SH-SY5Y (cell line): Measurements from ENCODE around the gene ZCCHC17.
A peak's percentile ranks its signal among the peaks of the same experiment; 100 is the strongest.

Source experiments
- GATA2 ChIP-seq: IDR thresholded peaks from 2 replicates; pipeline ENCODE4 v1.6.1; 2011; ENCODE audit warnings: mild to moderate bottlenecking, low read depth, low read length
- GATA3 ChIP-seq: IDR thresholded peaks from 2 replicates; pipeline ENCODE4 v1.6.1; 2011; ENCODE audit warnings: low read depth, mild to moderate bottlenecking, low read length, moderate library complexity

Gene ZCCHC17

GRCh38 chr1:31336687-31337467, 40.0 kb downstream of the ZCCHC17 start:
- TF ChIP-seq GATA3, result peak; percentile 62; the same call in 1 of the 2 replicates
- TF ChIP-seq GATA2, result peak; percentile 69; the same call in 1 of the 2 replicates

- no peak for TF ChIP-seq GATA3
- no peak for TF ChIP-seq GATA2
Observed at GRCh38 chr1:31344503-31344902, 47.7 kb downstream of the ZCCHC17 start.

GRCh38 chr1:31345635-31346034, 48.8 kb downstream of the ZCCHC17 start:
- no peak for TF ChIP-seq GATA2
- TF ChIP-seq GATA3, result no peak

GRCh38 chr1:31346785-31347184, 50.0 kb downstream of the ZCCHC17 start:
- no peak for TF ChIP-seq GATA2
- no peak for TF ChIP-seq GATA3

DNA sequence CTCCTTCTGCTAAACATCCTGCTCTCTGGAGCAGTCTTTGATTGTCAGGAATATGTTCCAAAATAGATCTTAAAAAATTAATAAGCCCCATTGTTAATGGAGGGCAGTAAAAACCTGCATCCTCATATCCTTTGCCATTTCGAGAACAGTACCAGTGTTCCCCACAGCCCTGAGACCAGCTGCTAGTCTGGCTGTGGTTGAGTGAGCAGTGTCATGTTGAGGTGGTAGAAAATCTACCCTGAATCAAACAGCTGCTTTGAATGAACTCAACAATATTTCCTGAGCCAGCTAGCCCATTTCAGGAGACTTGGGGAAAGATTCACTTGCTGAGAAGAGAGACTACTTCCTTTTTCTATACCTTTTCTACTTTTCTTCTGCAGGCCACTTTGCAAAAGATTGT, 51.6 kb downstream of the ZCCHC17 start:
- TF ChIP-seq GATA2, result no peak
- TF ChIP-seq GATA3, result no peak

GRCh38 chr1:31354283-31354682, 57.5 kb downstream of the ZCCHC17 start:
- TF ChIP-seq GATA3 (no peak), GATA2 (no peak)

DNA sequence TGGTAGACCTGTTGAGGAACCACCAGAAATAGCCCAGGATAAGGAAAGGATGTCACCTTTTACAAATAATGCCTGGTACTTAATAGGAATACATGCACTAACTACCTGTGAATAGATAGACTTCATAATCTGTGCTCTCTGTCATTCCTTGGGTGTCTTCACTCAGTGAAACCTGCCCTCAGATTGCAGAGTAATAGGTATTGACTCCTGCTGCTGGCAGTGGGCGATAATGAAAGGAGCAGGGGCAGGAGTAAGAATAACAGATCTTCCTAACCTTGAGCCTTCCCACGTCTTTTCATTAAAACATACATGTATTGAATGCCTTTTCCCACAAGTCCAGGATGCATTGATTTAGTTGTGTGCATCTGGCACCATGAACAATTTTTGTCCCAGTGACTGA, 59.6 kb downstream of the ZCCHC17 start:
- TF ChIP-seq GATA2, result no peak
- no peak for TF ChIP-seq GATA3

GRCh38 chr1:31361607-31362006, 64.8 kb downstream of the ZCCHC17 start:
- no peak for TF ChIP-seq GATA3
- no peak for TF ChIP-seq GATA2

DNA sequence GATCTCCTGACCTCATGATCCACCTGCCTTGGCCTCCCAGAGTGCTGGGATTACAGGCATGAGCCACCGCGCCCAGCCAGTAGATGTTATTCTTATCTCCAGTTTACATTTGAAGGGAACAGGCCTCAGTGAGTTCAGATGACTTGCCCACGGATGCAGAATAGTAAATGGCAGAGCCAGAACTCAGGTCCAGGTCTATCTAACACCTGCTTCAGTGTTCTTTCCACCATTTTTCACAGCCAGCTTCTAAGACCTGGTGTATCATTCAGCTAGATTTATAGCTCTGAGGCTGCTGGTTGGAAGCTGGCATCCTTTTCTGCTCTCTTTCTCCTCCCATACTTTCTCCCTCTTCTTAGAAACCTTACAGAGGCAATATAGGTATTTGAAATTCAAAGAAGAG, 65.2 kb downstream of the ZCCHC17 start:
- TF ChIP-seq GATA2 (no peak), GATA3 (no peak)

DNA sequence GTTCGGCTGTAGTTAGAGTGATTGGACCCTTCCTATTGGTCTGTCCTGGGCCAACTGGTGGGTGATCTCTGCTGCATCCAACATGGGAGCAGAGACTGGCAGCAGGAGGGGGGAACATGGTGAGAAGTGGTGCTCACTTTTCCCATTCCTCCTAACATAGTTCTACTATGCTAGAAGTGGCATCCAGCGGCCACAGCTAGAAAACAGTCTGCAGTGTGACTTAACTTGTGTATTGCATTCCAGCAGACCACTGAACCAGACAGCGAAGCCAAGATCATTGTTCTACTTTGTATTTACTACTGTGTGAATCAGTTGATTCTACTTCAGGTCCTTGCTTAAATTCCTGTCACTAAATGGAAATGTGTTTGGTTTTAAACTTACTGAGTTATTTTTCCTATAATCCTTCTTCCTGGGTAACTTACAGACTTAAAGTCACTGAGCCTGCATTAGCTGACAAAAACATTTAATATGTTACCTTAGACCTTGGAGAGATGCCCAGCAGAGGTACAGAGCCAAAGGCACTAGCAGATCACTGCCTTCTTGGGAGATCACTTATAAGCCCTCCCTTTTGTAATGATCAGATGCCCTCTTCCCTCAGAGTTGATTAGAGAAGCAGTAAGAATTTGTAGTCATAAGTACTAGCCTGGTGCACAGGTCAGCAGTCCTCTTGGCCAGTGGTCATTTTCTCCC, 67.9 kb downstream of the ZCCHC17 start:
- TF ChIP-seq GATA3 (no peak), GATA2 (no peak)

DNA sequence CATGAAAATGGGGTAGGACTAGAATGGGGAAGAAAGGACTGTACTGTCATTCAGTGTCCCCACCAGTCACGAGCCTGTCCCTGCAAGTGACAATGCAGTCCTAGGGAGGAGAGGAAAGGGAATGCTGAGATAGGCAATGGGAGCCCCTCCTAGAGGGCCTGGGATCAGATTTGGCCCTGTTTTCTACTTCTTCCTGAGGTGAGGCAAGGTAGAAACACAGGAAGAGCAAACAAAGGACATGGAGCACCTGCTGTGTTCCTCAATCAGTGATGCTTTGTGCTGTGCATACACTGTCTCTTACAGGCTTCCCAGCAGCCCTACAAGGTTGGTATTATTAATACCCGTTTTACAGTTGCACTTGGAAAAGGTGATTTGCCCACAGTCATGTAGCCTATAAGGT, 70.0 kb downstream of the ZCCHC17 start:
- TF ChIP-seq GATA3, result no peak
- no peak for TF ChIP-seq GATA2

DNA sequence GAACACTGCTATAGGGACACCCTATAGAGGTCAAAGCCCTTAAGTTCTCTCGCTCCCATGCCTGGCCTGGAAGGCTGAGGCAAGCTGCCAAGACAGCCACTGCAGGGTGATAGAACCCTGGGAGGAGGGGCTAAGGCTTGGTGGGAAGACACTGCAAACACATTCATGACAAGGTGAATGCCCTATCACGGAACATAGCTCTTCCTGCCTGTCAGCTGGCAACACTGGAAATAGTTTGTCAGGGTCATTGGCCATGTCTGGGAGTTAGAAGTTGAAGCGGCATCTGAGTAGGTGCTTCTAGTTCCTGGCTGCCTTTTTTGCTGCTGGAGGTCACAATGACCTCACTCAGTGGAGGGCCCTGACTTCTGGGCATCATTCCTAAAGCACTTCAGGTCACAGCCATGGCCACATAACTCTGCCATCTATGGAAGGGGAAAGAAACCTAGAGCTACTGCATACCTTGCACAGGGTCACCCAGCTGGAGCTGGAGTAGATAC, 71.8 kb downstream of the ZCCHC17 start:
- TF ChIP-seq GATA3, result no peak
- TF ChIP-seq GATA2, result no peak

DNA sequence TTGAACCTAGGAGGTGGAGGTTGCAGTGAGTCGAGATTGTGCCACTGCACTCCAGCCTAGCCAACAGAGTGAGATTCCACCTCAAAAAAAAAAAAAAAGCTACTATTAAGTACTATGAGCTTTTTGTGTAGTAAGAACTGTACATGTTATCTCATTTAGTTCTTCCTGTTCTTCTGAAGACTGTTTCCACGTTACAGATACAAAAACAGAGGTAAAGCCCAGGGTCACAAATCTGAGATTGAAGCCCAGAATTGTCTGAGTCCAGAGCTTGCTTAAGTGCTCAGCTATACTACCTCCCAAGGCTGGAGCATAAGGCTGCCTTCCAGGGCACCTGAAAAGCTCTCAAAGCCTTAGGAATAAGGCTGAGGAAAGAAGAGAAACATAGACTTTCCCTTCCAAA, 73.2 kb downstream of the ZCCHC17 start:
- TF ChIP-seq GATA3, result no peak
- no peak for TF ChIP-seq GATA2

DNA sequence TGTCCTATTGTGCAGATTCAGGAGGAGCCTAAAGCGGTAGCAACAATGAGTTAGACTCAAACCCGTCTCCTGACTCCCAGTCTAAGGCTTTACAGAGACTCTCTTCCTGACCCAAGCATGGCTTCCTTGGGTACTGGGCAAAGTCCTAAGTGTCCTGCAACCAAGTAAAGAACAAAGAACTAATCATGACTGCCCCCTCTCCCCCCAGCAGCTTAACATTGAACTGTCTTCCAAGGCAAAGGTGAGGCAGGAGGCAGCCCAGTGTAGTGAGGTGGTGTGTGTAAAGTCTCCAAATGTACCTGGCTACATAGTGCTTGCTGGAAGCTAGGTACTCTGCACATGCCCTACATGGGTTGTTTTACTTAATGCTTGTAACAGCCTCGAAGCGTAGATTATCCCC, 73.7 kb downstream of the ZCCHC17 start:
- TF ChIP-seq GATA2 (no peak), GATA3 (no peak)
